SK-MEL-5 (cell line): ENCODE results near the gene TSHZ2. TPM values are rescaled to one million over a fixed set of nuclear protein-coding genes. Genes with fewer than 3 reads are reported as not detected.

Experiments
- DNase-seq: peaks from one replicate; pipeline ENCODE4 v3.0.0-alpha.2; 2016; ENCODE audit warnings: low read depth, low spot score
- in situ Hi-C: cut with HindIII; loops from 2 replicates; pipeline ENCODE4 v1.10.0; 2016; ENCODE audit warnings: low sequenced_read_pairs, high pct_unique_total_duplicates, low pct_unique_long_range_greater_than_20kb
- total RNA-seq: library from RNA; depleted of rRNA; stranded (reverse); fragments of >200 nt; shearing (Covaris generic); gene quantifications from 2 replicates; pipeline ENCODE4 v1.2.3, GENCODE V29; 2014

The TSHZ2 gene
- total RNA-seq, 1 experiment from 2014 or later: not detected

GRCh38 chr20:53127027-53127426, 154.9 kb downstream of the TSHZ2 start:
- no peak for DNase-seq
- in situ Hi-C loops: no loop called here

- in situ Hi-C loops: no loop called here
- DNase-seq: no peak
Measured at GRCh38 chr20:53128004-53128403, 155.8 kb downstream of the TSHZ2 start.

- DNase-seq: no peak
- in situ Hi-C loops: no loop called here
Measured at GRCh38 chr20:53129563-53129962, 157.4 kb downstream of the TSHZ2 start.

GRCh38 chr20:53130795-53131194, 158.6 kb downstream of the TSHZ2 start:
- DNase-seq: no peak
- in situ Hi-C loops: no loop called here

GRCh38 chr20:53133125-53133524, 161.0 kb downstream of the TSHZ2 start:
- in situ Hi-C loops: no loop called here
- no peak for DNase-seq

GRCh38 chr20:53133628-53134027, 161.5 kb downstream of the TSHZ2 start:
- no peak for DNase-seq
- in situ Hi-C loops: no loop called here

GRCh38 chr20:53136473-53136872, 164.3 kb downstream of the TSHZ2 start:
- in situ Hi-C loops: no loop called here

GRCh38 chr20:53138454-53139262, 166.5 kb downstream of the TSHZ2 start:
- DNase-seq: no peak
- in situ Hi-C loops: no loop called here

More at GRCh38 chr20:53136473-53136872, 164.3 kb downstream of the TSHZ2 start:
- DNase-seq: no peak

GRCh38 chr20:53141201-53142050, 169.3 kb downstream of the TSHZ2 start:
- no peak for DNase-seq
- in situ Hi-C loops: no loop called here

GRCh38 chr20:53142225-53143127, 170.3 kb downstream of the TSHZ2 start:
- DNase-seq: no peak

GRCh38 chr20:53146201-53146891, 174.2 kb downstream of the TSHZ2 start:
- DNase-seq: peak; percentile 69
- in situ Hi-C loops: no loop called here

More at GRCh38 chr20:53142225-53143127, 170.3 kb downstream of the TSHZ2 start:
- in situ Hi-C loops: no loop called here

- in situ Hi-C loops: no loop called here
- no peak for DNase-seq
Measured at GRCh38 chr20:53148771-53149147, 176.6 kb downstream of the TSHZ2 start.

GRCh38 chr20:53149148-53149889, 177.2 kb downstream of the TSHZ2 start:
- in situ Hi-C loops: no loop called here
- DNase-seq: no peak

- no peak for DNase-seq
- in situ Hi-C loops: no loop called here
Measured at GRCh38 chr20:53149890-53150205, 177.7 kb downstream of the TSHZ2 start.

- DNase-seq: no peak
- in situ Hi-C loops: no loop called here
Measured at GRCh38 chr20:53150532-53150931, 178.4 kb downstream of the TSHZ2 start.

- in situ Hi-C loops: no loop called here
Measured at GRCh38 chr20:53152228-53152627, 180.1 kb downstream of the TSHZ2 start.

GRCh38 chr20:53154540-53154939, 182.4 kb downstream of the TSHZ2 start:
- DNase-seq: no peak
- in situ Hi-C loops: no loop called here

More at GRCh38 chr20:53152228-53152627, 180.1 kb downstream of the TSHZ2 start:
- no peak for DNase-seq
